Right ventricle myocardium superior (tissue), 1 donor: ENCODE measurements around the gene COX19. TPM values are rescaled to one million over a fixed set of nuclear protein-coding genes. Genes with fewer than 3 reads are reported as not detected.
"Not testable (repeated sequence)": the region's sequence is repeated elsewhere in the genome, so short reads cannot be mapped to it uniquely, and the experiment has no call there.

Source experiments
- ATAC-seq: fragments of 200-7000 bp; cut with Tn5 transposase; one replicate; pipeline ENCODE4 v1.9.1; 2020; ENCODE audit warnings: mild to moderate bottlenecking; ENCODE audit not compliant: poor library complexity
- DNase-seq: peaks from one replicate; pipeline ENCODE4 v3.0.0-alpha.2; 2020
- intact Hi-C: fragments of 100-400 bp; cut with DNase I; formaldehyde crosslinking; loops from one replicate; pipeline ENCODE4 v1.11.2; 2022
- total RNA-seq: library from RNA; stranded (reverse); fragmentation: NEBNext Ultra II Directional; extraction: Animal tissue kit (Norgen Biotek cat#: 25700); gene quantifications from one replicate; pipeline ENCODE4 v1.2.1, GENCODE V29; 2021
- donor health status: DM: no; HTN: yes; CAD: no; lungs with severe emphysema.

COX19 gene
- total RNA-seq, 1 donor from 2014 or later = 8.0 TPM

- DNase-seq (no peak), ATAC-seq (no peak)
- intact Hi-C loops = no loop called here
Observed at GRCh38 chr7:1012004-1012715, 36.8 kb upstream of the COX19 start.

DNA sequence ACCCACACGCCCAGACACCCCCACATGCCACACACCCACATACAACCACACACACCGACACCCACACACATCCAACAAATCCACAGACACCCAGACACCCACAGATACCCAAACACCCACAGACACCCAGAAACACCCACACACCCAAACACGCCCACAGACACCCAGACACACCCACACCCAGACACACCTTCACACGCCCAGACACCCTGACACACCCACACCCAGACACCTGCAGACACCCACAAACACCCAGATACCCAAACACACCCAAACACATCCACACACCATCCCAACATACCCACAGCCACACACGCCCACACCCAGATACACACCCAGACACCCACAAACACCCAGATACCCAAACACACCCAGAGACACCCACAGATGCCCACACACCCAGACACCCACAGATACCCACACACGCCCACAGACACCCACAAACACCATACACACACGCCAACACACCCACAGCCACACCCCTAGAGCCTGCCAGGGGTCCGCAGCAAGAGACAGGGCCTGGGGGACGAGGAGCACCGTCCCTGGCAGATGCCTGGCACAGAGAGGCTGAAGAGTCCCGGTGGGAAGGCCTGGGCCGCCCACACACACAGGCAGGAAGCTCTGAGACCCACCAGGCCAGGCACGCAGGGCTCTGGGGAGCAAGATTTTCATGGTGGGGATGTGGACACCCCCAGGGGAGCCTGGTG lies 36.1 kb upstream of the COX19 start:
- no peak for DNase-seq
- intact Hi-C loops = no loop called here
- no peak for ATAC-seq

GRCh38 chr7:1010226-1010625 lies 34.9 kb upstream of the COX19 start:
- DNase-seq (no peak), ATAC-seq (no peak)
- intact Hi-C loops = no loop called here

- intact Hi-C loops = no loop called here
- ATAC-seq (no peak), DNase-seq (no peak)
Observed at GRCh38 chr7:1009747-1010146, 34.4 kb upstream of the COX19 start.

DNA sequence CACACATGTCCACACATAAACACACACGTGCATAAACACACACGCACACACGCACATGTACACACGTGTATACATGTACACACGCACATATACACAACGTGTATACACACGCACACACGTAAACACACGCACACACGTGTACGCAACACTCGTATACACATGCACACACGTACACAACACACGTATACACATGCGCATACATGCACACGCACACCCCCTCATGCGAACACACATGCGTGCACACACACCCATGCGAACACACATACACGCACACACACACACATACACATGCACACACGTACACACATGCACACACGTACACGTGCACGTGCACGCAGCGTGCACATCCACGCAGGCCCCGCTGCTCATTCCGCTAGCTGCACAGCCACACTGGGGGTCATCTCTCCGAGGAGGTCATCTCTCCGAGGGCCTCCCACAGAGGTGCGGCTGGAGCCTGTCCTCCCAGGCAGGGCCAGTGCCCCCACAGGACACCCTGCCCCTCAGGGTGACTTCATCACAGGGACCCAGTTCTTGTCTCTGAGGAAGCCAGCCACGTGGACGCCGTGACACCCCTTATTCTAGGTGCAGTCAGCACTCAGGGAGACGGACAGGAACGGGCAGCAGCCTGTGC lies 33.5 kb upstream of the COX19 start:
- no peak for ATAC-seq
- intact Hi-C loops = no loop called here
- DNase-seq = no peak

GRCh38 chr7:1007901-1008300 lies 32.6 kb upstream of the COX19 start:
- intact Hi-C loops = no loop called here
- no peak for ATAC-seq

GRCh38 chr7:1005303-1005702 lies 30.0 kb upstream of the COX19 start:
- ATAC-seq = no peak
- DNase-seq = no peak
- intact Hi-C loops = no loop called here

More at GRCh38 chr7:1007901-1008300, 32.6 kb upstream of the COX19 start:
- DNase-seq = no peak

- intact Hi-C loops = no loop called here
- ATAC-seq (no peak), DNase-seq (no peak)
Observed at GRCh38 chr7:1004018-1004852, 28.9 kb upstream of the COX19 start.

DNA sequence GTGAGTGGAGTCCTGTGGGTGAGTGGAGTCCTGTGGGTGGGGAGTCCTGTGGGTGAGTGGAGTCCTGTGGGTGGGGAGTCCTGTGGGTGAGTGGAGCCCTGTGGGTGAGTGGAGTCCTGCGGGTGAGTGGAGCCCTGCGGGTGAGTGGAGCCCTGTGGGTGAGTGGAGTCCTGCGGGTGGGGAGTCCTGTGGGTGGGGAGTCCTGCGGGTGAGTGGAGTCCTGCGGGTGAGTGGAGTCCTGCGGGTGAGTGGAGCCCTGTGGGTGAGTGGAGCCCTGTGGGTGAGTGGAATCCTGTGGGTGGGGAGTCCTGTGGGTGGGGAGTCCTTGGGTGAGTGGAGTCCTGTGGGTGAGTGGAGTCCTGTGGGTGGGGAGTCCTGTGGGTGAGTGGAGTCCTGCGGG lies 27.1 kb upstream of the COX19 start:
- intact Hi-C loops, ATAC-seq, DNase-seq: not testable (repeated sequence)

- intact Hi-C loops, DNase-seq, ATAC-seq: not testable (repeated sequence)
Observed at GRCh38 chr7:1002026-1002425, 26.7 kb upstream of the COX19 start.

GRCh38 chr7:1001069-1001770 lies 25.9 kb upstream of the COX19 start:
- DNase-seq, intact Hi-C loops, ATAC-seq: not testable (repeated sequence)

- DNase-seq = no peak
- ATAC-seq = no peak
- intact Hi-C loops = no loop called here
Observed at GRCh38 chr7:999941-1000935, 24.9 kb upstream of the COX19 start.

GRCh38 chr7:999149-999879 lies 24.0 kb upstream of the COX19 start:
- ATAC-seq = no peak
- intact Hi-C loops = no loop called here
- DNase-seq = no peak

DNA sequence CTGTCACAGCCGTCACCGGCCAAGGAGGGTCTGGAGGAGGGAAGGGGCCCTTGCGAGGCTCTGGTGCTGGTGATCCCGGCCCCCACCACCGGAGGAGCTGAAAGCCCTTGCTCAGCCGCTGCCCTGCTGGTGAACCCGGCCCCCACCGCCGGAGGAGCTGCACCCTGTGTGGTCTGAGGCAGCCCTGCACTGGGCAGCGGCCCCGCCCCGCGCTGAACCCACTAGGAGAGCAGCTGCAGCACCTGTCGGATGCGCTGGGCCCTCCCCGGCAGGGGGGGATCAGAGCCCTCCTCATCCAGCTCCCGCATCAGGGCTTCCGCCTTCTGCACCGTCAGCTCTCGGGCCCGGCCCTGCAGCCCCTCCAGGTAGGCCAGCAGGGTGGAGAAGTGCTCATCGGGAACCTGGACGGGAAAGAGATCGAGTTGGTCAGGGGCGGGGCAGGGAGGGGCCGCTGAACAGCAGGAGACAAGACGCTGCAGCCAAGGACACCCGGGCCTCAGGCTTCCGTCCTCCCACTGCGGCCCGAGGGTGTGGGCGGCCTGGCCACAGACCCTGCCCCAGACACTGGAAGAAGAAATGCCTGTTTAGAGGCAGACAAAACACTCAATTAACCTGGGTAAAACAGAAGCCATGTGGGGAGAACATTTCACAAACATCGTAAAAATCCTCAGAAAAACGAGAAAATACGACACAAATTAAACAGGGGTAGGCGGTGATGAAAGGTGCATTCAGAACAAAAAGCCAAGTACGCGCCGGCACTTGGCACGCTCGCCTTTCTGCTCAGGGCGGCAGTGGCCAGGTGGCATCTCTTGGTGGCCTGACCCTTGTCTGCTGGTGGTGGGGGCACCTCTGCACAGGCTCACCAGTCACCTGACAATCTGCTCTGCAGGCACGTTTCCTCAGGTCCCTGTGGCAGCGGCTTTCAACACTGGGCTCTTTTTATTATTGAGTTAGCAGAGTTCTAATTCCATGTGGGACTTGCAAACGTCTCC lies 22.4 kb upstream of the COX19 start:
- intact Hi-C loops = no loop called here
- DNase-seq (no peak), ATAC-seq (no peak)

DNA sequence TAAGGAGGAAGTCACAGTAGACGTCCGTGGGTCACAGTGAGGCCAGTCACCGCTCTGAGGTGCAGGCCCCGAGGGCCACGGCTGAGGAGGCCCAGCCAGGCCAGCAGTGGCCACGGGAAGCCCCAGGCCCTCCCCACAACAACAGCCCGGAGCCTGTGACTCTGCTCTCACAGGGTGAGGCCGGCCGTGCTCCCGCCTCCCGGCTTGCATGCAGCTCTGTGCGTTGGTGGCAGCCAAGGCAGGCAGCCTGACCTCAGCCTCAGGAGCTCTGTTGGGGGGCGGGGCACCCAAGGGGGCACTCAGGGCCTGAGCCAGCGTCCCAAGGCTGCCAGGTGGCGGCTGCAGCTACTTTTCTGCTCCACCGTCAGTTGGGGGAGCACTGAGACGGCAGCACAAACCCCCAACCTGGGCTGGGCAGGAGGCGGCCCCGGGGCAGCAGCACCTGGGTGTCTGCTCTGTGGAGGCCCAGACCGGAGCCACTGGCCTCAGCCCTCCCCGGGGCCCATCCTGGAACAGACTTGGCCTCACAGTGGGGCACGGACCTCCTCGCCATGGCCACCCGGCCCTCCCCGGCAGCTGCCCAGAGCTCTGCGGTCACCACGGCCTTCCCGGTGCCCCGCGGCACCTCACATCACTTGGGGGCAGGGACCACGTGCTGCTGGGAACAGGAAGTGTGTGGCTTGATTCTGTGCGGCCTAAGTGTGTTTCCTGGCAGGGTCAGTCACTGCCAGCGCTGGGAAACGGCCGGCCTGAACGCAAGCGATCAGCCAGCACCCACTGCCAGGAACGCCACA lies 20.9 kb upstream of the COX19 start:
- intact Hi-C loops = no loop called here
- ATAC-seq = no peak
- DNase-seq = no peak
